ENCODE results near the gene CELF4. TPM values are rescaled to one million over a fixed set of nuclear protein-coding genes. Genes with fewer than 3 reads are reported as not detected.

CELF4 gene
- total RNA-seq, 1 experiment from 2014 or later = not detected

GRCh38 chr18:37309861-37310260, 255.7 kb downstream of the CELF4 start:
- H3K36me3 ChIP-seq (ENCODE audit: control insufficient read depth, insufficient read depth, low read length) = no peaks in the 10 kb centered on the region
- H3K9me3 ChIP-seq (ENCODE audit: control insufficient read depth, insufficient read depth, low read depth, low read length) = no peaks in the 10 kb centered on the region
- in situ Hi-C loops (cut with HindIII; ENCODE audit: low pct_unique_long_range_greater_than_20kb, low sequenced_read_pairs) (no loop called here), intact Hi-C loops (cut with micrococcal nuclease; ENCODE audit: unreplicated experiment) (no loop called here)
- no peak for TF ChIP-seq POLR2AphosphoS5 (IDR thresholded peaks at IDR 0.05; ENCODE audit: low read depth, low read length)
- no peak for TF ChIP-seq TCF7L2 (IDR thresholded peaks at IDR 0.05; ENCODE audit: low read depth, low read length)
- TF ChIP-seq SIN3A (IDR thresholded peaks at IDR 0.05; ENCODE audit: borderline replicate concordance, insufficient read depth, low read depth, low read length) = no peak
- TF ChIP-seq CTCF (IDR thresholded peaks at IDR 0.05) = no peak
- no peak for TF ChIP-seq REST (IDR thresholded peaks at IDR 0.05; ENCODE audit: insufficient read depth in 1 of 2, low read depth in 2 of 2, low read length in 1 of 2)
- ATAC-seq (no peak), DNase-seq (ENCODE audit: low read depth, low spot score) (no peak)
- CTCF ChIA-PET = no interaction called here
- H3K4me3 ChIP-seq (ENCODE audit: low read depth in 2 of 2, low read length in 2 of 2) = no peak overlapping the region
- H3K27me3 ChIP-seq (ENCODE audit: control insufficient read depth, insufficient read depth, low read length) = no peaks in the 10 kb centered on the region
- no TSS peak for BruUV-seq (replicated peaks)
- no peak overlapping the region for H3K27ac ChIP-seq (ENCODE audit: low read length)
- H3K4me1 ChIP-seq (ENCODE audit: control insufficient read depth, insufficient read depth, low read length) = no peaks in the 10 kb centered on the region
- POLR2A ChIA-PET = no interaction called here

- Histone ChIP-seq H3K4me3 (ENCODE audit: low read depth in 2 of 2, low read length in 2 of 2) (no peak overlapping the region), H3K27ac (ENCODE audit: low read length) (no peak overlapping the region), H3K36me3 (ENCODE audit: control insufficient read depth, insufficient read depth, low read length) (no peaks in the 10 kb centered on the region), H3K27me3 (ENCODE audit: control insufficient read depth, insufficient read depth, low read length) (no peaks in the 10 kb centered on the region), H3K9me3 (ENCODE audit: control insufficient read depth, insufficient read depth, low read depth, low read length) (no peaks in the 10 kb centered on the region), H3K4me1 (ENCODE audit: control insufficient read depth, insufficient read depth, low read length) (no peaks in the 10 kb centered on the region)
- ATAC-seq (no peak), DNase-seq (ENCODE audit: low read depth, low spot score) (no peak)
- intact Hi-C loops (cut with micrococcal nuclease; ENCODE audit: unreplicated experiment) (no loop called here), in situ Hi-C loops (cut with HindIII; ENCODE audit: low pct_unique_long_range_greater_than_20kb, low sequenced_read_pairs) (no loop called here)
- ChIA-PET POLR2A (no interaction called here), CTCF (no interaction called here)
- BruUV-seq (replicated peaks) = no TSS peak
- TF ChIP-seq SIN3A (IDR thresholded peaks at IDR 0.05; ENCODE audit: borderline replicate concordance, insufficient read depth, low read depth, low read length) (no peak), POLR2AphosphoS5 (IDR thresholded peaks at IDR 0.05; ENCODE audit: low read depth, low read length) (no peak), REST (IDR thresholded peaks at IDR 0.05; ENCODE audit: insufficient read depth in 1 of 2, low read depth in 2 of 2, low read length in 1 of 2) (no peak), TCF7L2 (IDR thresholded peaks at IDR 0.05; ENCODE audit: low read depth, low read length) (no peak), CTCF (IDR thresholded peaks at IDR 0.05) (no peak)
Observed at GRCh38 chr18:37309059-37309458, 256.5 kb downstream of the CELF4 start.
